HFF-Myc (cell line): ENCODE measurements around the gene PPFIA2.
"Not testable (repeated sequence)": the region's sequence is repeated elsewhere in the genome, so short reads cannot be mapped to it uniquely, and the experiment has no call there.

Experiments
- DNase-seq: peaks from one replicate; pipeline ENCODE4 v3.0.0-alpha.2; 2011; ENCODE audit warnings: low read depth; ENCODE audit errors: extremely low read depth
- H3K4me3 ChIP-seq: replicated peaks from 2 replicates; pipeline ENCODE4 v1.5.1; 2011; ENCODE audit warnings: low read depth, mild to moderate bottlenecking, control low read depth, low read length
- CTCF ChIP-seq: IDR thresholded peaks from 2 replicates; pipeline ENCODE4 v1.5.1; 2012; ENCODE audit warnings: mild to moderate bottlenecking, low read depth, low read length, control low read depth; ENCODE audit errors: missing control alignments

Gene PPFIA2

DNA sequence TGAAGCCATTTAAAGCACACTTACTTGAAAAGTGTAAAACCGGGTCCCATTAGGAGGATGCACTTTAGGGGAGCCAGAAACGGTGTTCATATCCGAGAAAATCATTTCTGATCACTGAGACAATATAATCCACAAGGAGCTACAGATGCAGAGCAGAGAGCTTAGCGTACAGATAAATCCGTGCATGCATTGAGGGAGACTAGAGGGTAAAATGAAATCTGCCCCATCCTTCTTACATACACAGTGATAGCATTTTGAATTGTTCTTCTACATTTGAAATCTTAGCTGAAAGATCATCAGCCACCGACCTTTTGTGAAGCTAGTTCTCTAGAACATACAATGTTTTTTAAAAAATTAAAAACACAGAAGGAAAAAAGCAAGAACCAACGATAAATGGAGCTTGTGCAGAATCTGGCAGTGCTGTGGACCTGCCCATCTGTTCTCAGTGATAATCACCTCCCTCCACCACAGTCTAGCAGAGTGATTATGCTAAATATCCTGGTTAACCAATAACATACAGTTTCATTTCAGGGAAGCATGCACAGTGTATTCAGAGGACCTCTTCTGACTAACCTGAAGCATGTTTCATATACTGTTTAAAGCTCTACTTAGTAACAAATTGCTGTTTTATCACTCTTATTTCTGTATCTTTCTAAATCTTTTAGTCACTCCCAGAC lies 161.1 kb downstream of the PPFIA2 start:
- no peak overlapping the region for H3K4me3 ChIP-seq
- no peak for DNase-seq
- no peak for TF ChIP-seq CTCF

GRCh38 chr12:81596558-81596957 lies 162.6 kb downstream of the PPFIA2 start:
- no peak overlapping the region for H3K4me3 ChIP-seq
- no peak for TF ChIP-seq CTCF
- DNase-seq = no peak

DNA sequence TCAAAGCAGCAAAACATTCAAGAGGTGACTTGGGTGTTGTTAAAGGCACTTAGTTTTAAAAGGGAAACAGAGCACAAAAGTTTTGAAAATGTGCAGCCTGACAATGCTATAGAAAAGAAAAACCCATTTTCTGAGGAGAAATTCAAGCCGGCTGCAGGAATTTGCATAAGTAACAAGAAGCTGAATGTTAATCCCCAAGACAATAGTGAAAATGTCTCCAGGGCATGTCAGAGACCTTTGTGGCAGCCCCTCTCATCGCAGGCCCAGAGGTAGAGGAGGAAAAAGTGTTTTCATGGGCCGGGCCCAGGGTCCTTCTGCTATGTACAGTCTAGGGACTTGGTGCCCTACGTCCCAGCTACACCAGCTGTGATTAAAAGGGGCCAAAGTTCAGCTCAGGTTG lies 167.9 kb downstream of the PPFIA2 start:
- DNase-seq = no peak
- H3K4me3 ChIP-seq = no peak overlapping the region
- TF ChIP-seq CTCF = no peak

DNA sequence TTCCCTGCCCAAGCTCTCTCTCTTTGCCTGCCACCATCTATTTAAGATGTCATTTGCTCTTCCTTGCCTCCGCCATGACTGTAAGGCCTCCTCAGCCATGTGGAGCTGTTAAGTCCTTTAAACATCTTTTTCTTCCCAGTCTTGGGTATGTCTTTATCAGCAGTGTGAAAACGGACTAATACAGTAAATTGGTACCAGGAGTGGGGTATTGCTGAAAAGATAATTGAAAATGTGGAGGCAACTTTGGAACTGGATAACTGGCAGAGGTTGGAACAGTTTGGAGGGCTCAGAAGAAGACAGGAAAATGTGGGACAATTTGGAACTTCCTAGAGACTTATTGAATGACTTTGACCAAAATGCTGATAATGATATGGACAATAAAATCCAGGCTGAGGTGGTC lies 168.4 kb downstream of the PPFIA2 start:
- H3K4me3 ChIP-seq, DNase-seq: not testable (repeated sequence)

GRCh38 chr12:81588235-81589008 lies 170.7 kb downstream of the PPFIA2 start:
- no peak overlapping the region for H3K4me3 ChIP-seq
- no peak for TF ChIP-seq CTCF
- DNase-seq = no peak

GRCh38 chr12:81585787-81586186 lies 173.4 kb downstream of the PPFIA2 start:
- TF ChIP-seq CTCF = no peak
- DNase-seq = no peak

GRCh38 chr12:81573228-81573627 lies 185.9 kb downstream of the PPFIA2 start:
- H3K4me3 ChIP-seq = no peak overlapping the region
- no peak for TF ChIP-seq CTCF
- no peak for DNase-seq

More at GRCh38 chr12:81585787-81586186, 173.4 kb downstream of the PPFIA2 start:
- no peak overlapping the region for H3K4me3 ChIP-seq
